ENCODE data around the gene TBX20.
"Not testable (repeated sequence)": the region's sequence is repeated elsewhere in the genome, so short reads cannot be mapped to it uniquely, and the experiment has no call there.

Gene TBX20

DNA sequence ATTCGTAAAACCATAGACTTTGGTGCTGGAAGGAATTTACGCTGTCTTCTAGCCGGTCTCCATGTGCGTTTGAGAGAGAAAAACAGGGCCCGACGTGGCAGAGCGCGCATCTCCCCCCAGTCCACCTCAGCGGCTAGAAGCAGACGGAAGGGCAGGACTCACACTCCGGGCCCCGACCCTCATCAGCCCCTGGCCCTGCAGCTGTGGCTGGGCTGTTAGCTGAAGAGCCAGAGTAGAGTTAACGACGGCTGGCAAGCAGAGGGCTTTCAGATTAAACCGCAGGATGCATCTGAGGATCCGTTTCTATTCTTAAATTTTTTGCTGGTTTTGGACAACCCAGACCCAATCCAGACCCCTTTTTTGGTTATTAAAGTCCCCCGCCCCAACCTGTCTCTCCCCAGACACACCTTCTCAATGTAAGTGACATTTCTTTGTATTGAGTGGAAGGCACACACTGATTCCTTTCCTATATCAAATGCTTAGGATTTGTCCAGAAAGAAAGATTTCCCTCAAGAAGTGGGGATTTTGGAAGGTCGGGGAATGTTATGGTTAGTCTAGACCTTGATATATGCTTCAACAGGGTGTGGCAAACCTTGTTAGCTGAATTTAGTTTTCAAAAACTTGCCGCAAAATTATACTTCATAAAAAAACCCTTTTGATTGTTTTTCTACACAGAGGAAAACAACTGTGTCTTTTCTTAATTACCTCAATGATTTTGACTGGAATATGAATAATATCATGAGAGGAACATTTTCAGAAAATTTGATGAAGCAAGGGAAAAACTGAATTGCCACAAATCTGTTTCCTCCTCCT, 1.7 kb upstream of the TBX20 start:
- DNase-seq (ENCODE audit: low read depth): no peak

DNA sequence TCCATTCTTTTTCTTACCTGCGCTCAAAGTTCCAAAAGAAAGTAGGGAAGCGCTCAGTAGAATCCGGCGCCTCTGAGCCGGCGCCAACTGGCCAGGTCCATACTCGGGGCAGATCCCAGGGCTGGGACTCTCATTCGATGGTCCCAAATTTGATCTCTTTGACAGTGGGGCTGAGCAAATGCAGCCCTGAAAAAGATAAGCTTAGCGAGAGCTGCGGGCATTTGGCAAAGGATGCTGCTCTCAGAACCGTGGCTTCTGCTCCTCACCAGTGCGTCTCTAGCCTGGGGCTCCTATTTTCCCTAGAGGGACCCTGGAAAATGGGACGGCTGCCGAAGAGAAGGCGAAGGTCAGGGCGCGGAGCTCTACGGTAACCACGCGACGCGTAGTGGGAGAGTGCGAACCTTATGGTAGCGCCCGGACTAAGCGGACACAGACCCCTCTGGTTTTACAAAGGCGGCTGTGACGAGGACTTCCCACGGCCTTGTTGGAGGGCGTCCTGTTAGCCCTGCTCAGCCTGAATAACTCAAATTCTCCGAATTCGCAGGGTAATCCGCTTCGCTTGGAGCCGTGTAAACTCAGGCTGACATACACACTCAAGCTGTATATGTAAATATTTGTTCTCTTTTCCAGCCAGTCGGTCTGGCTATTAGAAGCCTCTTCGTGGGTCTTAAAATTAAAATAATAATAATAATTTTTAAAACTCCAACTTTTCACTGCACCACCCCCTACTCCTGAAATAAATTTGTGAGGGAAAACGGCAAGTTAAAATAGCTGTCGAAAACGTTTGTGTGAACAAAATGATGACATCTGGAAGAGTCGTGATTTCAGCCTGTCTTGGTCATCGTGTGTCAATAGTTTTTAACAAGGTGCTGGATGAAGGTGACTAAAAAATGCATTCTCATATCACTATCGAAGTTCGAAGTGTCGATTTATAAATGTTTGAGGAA, 869 bp upstream of the TBX20 start:
- no peak for DNase-seq (ENCODE audit: low read depth)

DNA sequence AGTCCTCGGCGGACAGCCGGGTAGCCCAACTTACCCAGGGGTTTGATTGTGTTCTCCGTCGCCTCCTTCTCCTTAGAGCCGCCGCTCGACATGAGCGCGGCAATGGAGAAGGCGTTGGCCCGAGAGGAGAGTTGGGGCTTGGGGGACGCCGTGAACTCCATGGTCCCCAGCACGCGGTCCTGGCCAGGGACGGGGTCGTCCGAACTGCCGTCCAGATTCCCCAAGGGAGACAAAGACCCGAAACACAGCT, 515 bp downstream of the TBX20 start:
- no peak for DNase-seq (ENCODE audit: low read depth)

DNA sequence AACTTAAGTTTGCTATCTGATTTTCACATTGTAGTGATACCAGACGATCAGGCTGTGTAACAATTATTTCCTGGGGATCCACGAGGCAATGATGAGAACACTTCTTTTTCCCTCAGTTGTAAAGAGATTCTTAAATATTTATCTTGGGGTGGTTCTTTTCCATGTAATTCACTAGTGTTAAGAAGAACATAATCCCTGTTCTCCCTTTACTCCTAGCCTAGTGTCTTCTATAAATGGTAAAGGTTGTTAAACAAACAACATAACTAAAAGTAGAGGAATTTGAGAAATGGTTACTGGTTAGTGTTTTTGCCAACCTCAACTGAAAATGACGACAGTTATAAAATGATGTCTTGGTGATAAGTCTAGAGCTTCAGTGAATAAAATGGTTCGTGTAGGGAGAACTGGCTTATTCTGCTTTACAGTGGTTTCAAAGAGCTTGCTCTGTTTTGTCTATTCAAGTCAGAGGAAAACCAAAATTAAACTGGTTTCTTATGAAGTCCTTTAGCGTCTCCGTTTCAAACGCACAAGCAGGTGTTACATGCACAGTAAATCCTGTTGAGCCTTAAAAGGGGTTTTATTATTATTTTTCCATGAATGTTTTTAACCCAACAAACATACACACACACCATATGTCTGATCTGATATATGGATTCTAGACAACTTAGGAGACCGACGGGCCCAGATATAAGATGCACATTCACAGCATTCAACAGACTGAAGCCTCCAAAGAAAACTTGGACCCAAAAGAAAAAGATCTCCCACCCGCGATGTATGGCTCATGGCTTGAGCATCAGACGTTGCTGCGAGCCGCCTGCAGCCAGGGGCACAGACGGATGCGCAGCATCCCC, 1.1 kb downstream of the TBX20 start:
- DNase-seq (ENCODE audit: low read depth): no peak

DNA sequence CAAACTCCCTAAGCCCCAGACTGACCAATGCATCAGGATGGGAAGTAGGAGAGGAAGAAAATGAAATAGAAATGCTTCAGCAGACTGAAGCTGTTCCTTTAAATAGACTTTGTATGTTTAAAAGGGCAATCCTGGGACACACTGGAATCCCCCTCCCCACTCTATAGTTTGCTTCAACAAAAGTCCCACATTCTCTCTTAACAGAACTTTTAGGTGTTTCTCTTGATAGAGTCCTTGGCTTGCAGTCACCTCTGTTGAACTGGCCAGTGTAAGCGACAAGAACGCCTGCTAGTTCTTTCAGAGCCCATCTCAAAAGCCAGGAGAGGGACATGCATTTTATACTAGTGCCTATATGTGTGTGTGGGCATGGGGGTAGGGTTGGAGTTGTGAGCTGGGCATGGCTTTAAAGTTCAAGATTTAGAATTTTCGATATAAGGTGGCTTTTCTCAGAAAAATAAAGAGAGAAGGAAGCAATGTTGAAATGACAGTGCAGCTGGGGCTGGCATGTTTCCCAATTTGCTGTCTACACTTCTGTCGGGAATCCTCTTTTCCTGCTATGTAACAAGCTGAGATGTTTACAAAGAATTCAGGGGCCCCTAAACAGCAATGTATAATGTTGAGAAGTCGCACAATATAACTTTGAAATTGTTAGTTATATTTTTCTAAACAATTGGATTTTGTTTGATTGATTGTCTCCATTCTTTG, 2.1 kb downstream of the TBX20 start:
- DNase-seq (ENCODE audit: low read depth): no peak

DNA sequence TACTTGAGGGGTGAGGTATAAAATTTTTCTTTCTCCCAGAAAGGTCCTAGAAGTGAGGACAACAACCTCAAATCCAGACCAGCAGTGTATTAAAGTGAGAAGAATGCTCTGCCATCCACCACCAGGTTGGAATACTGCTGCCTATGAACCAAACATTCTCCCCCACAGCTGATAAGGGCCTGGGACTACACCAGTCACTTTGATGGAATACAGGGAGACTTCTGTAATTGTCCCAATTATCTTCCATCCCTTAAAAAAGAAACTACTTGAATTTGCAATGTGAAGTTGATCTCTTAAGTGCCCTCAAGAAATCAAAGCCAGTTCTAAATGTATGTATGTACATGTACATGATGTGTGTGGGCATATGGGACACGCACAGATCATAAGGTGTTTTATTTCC, 3.0 kb downstream of the TBX20 start:
- DNase-seq (ENCODE audit: low read depth): no peak

DNA sequence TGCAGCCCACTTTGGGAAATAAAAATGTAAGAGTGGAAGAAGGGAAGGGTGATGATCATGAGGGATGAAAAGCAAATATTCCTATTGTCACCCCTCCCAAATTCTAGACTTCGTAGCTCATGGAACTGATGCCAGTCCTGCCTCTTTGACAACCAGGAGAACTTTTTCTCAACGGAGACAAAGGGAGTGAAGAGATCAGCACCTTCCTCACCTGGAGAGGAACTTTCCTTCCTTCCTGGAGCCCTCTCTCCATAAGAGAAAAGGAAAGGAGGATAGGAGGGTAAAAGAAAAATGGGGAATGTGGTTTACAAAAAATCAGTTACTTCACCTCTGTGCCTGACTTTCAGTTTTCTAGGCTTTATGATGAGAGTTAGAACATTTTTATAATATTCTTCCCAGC, 3.4 kb downstream of the TBX20 start:
- no peak for DNase-seq (ENCODE audit: low read depth)

DNA sequence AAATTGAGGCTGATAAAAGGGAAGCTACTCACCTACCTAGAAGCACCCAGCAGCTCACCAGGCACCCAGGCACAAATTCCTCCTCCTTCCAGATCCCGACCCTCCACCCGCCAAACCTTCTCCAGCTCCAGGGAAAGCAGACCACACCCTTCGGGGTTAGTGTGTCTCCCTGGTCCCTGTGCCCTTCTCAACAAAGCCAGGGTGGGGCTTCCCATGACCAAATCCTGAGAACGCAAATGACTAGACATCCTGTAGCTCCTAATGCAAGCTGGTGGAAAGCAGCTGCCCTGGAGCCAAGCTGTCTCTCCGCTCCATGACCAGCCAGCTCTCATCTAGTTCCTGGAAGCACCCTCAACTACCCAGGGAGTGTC, 4.4 kb downstream of the TBX20 start:
- no peak for DNase-seq (ENCODE audit: low read depth)

DNA sequence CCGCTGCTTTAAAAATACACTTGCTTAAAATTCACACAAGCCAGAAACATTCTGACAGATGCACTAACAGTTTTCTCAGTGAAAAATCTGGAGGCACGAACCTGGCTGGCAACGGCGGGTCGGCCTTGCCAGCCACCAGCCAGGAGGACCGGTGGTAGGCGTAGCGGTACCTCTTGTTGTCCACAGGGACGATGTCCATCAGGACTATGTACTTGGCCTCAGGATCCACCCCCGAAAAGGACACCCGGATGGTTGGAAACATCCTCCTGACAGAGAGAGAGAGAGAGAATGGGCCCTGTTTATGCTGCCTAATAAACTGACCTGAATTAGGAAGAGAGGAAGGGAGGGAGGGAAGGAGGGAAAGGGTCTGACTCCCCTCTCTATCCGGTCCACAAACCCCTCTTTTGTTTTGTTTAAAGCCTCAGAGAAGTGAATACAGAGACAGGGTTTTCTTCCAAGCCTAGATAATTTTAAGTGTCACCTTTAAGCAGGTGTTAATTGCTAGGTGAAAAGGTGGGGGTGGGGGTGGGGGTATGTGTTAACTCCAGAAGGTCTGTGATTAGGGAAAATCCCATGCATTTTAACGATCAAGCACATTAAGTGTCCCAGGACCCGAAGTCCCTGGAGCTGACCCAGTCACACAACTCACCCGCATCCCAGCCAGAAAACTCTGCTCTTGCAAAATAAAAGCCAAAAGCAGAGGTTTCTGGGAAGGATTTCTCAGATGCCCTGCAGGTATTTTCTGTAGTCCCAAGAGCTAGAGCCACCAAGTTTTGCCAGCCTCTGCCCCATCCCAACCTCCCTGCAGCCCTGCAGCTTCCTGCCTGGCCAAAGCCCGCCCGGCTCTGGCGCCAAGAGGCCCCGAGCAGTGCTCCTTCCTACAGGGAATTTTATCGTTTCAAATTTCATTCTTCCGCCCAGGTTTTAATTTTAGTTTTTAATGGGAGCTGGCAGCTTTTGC, 5.0 kb downstream of the TBX20 start:
- DNase-seq (ENCODE audit: low read depth): no peak

DNA sequence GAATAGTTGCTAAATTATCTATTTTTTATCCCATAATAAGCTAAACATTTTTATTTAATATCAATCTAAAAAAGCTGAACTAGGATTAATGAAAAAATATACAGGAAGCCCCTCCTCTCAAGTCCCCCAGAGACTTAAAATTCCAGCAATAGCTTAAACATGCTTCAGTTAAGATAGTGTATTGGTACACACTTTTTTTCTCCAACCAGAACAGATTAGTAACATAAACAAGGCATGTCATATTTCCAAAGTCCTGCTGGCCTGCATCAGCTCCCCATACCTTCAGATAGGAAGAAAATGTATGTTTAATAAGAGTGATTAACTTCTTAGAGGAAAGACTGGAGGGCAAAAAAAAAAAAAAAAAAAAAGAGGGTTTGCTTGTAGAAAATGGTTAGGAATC, 7.1 kb downstream of the TBX20 start:
- DNase-seq (ENCODE audit: low read depth): no peak

DNA sequence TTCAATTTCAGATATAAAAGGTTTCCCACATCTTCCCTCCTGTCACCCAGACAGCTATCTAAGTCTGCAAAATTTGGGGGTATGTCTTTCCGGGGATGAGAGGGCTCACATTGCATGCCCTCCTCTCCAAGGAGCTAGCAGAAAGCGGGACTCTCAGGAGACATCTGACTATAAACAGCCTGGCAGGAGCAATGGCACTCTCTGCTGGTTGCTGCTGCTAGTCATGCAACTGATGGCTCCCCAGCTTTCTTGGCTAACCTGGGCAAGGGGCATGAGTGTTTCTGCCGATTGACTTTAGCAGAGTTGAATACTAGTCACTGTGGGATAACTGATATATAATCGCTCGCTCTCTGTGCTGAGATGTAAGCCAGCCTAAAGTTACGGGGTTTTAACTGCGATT, 12.0 kb downstream of the TBX20 start:
- DNase-seq (ENCODE audit: low read depth): no peak

DNA sequence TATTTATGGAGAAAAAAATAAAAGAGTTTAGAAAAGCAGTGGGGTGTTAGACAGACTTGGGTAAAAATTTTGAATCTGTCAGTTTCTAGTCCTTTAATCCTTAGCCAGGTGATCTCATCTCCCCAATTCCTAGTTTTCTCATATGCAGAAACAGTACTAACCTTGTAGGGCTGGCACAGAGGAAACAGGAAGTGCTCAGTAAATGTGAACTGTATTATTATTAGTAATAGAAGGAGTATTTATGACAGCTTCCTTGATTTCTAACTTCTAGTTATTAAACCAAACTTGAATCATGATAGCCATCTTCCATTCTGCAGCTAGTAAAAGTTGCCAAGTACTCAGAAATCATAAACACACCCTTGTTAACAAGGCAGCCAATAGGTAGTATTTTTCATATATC, 12.5 kb downstream of the TBX20 start:
- no peak for DNase-seq (ENCODE audit: low read depth)

DNA sequence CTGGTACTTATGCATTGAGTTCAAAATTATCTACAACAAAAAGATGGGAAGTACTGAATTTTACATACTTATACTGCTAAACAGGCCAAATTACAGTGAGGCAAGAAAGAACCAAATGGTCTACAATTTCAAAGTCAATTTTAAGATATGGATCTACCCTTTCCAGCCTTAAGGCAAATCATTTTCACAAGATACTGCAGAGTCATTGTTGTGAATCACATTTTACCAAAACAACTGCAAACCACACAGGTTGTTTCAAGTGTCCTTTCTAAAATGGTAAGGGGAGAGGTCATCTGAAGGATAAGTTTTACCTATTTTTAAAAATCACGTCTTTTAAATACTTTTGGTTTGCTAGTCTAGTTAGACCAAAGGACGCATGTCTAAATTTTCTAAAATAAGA, 12.9 kb downstream of the TBX20 start:
- DNase-seq (ENCODE audit: low read depth): not testable (repeated sequence)

DNA sequence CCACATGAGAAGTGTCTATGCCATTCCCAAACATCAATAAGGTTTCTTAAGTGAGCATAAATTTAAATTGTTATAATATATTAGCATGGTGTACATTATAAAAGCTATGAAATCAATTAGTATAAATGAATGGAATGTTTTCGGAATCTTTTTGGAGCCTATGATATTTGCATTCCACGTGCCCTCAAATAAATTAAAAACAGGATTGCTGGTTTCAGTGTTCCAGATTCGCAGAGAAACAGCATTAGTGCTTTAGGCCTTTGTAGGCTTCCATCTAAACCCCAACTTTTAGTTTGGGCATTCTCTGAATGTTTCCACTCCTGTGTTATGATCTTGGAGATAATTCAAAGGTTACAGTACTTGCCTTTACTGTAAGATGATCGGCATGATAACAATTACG, 15.4 kb downstream of the TBX20 start:
- not testable (repeated sequence) for DNase-seq (ENCODE audit: low read depth)

DNA sequence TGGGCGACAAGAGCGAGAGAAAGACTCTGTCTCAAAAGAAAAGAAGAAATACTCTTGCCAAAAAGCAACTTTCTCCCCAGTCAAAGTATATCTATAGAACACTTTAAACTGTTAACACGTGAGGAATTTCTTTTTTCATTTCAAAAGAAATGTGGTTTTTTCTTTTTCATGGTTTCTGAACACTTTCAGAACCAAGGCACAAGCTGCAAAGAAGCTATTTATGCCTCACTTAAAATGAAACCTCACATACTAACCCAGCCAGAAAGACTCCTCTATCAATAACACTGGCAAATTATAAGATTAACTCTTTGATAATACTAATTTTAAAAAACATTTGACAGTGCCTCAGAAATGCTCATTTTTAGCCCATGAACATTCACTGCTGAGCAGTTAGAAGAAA, 20.9 kb downstream of the TBX20 start:
- no peak for DNase-seq (ENCODE audit: low read depth)

DNA sequence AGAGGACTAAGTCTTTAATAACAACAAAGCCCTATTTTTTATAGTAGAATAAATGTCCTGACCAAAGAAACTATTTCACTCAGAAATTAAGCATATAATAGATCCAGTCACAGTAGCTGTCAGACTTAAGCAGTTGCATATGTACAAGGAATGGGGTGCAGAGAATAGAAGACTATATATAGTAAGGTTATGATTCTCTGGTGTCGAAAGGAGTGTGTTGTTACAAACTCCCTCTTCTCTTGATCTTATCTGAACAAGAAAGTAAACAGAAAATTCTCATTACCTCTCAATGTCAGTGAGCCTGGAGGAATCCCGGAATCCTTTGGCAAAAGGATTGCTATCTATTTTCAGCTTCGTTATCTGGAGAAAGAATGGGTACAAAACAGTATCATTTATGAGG, 22.7 kb downstream of the TBX20 start:
- DNase-seq (ENCODE audit: low read depth): not testable (repeated sequence)

DNA sequence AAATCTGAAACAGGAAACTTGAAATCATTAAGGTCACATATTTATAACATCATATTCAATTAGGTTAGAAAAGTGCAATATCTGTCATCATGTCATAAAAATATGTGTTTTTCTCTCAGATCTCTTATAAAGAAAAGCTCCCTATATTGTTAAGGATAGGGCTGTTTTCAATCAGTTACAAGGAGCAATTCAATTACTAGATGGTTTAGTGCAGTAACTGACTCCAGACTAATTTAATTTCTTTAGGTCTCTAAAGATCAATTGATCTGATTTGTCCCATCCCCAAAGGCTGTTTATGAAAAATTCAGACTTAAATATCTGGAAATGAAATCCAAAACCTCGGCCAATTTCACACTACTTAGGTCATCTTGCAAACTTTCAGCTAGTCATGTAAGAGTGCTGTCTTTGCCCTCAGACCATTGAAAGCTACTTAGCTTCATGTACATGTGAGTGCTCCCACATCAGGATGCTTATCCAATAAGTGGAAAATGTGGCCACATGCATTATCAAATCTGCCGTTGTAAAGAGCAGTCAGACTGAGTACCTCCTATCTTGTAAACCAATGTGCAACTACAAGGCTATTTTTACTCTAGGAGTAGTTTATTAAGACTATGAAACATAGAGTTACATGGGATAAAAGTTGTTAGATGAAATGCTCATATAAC, 24.7 kb downstream of the TBX20 start:
- not testable (repeated sequence) for DNase-seq (ENCODE audit: low read depth)

DNA sequence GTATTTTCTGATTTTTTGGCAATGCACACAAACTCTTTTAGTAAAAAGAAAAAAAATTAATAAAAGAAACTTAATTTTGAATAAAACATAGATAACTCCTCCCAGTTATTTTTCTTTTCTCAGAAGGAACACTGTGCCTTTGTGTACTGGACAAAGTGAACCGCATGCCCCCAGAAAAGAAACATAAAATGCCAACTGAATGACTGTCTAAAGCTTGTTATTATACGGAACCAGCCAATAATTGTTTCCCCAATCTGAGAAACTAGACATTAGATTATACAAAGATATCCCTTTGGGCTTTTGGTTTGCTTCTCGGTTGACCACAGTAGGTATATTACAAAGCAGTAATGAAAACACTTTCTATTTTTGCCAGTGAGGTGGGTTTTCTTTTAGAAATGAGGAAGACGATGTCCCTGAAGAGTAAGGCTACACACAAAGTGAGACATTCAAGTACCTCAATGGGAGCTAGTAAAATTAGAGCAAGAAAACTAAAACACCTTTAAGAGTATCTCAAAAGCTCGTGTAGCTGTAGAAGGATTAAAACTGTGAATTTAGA, 25.3 kb downstream of the TBX20 start:
- not testable (repeated sequence) for DNase-seq (ENCODE audit: low read depth)

DNA sequence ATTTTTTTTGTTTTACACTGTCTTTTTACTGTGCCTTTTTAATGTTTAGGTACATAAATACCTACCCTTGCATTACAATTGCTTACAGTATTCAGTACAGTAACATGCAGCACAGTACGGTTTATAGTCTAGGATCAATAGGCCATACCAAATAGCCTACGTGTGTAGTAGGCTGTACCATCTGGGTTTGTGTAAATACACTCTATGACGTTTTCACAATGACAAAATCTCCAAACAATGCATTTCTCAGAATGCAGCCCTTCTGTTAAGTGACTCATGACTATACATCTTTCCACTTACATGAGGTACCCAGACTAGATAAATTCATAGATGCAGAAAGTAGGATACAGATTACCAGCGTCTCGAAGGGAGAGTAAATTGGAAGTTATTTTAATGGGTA, 26.5 kb downstream of the TBX20 start:
- DNase-seq (ENCODE audit: low read depth): not testable (repeated sequence)

DNA sequence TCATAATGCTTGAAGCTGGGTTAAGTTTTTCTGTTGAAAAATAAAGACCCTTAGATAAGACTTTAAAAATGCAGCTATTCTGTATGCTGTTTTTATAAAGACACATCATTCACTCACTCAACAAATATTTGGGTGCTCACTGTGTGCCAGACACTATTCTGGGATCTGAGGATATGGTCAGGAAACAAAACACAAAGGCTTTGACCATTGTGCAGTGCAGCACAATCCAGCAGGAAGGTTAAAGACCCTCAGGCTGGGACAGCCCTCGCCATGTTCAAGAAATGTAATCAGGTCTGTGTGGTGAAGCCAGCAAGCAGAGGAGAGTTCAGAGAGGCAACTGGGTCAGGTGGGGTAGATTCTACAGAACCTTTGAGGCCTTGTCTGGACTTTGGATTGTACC, 31.5 kb downstream of the TBX20 start:
- not testable (repeated sequence) for DNase-seq (ENCODE audit: low read depth)
